ENCODE results near the gene PRND. TPM values are rescaled to one million over a fixed set of nuclear protein-coding genes. Genes with fewer than 3 reads are reported as not detected.
A peak's percentile ranks its signal among the peaks of the same experiment; 100 is the strongest.

Gene PRND
- total RNA-seq, 1 donor from 2014 or later = not detected

- Histone ChIP-seq H3K9me3 (no peaks in the 10 kb centered on the region), H3K36me3 (no peaks in the 10 kb centered on the region), H3K4me3 (no peak overlapping the region), H3K27me3 (no peaks in the 10 kb centered on the region), H3K4me1 (no peaks in the 10 kb centered on the region), H3K27ac (no peak overlapping the region)
- no peak for TF ChIP-seq CTCF (IDR thresholded peaks at IDR 0.05)
- intact Hi-C loops (cut with DNase I) = no loop called here
- DNase-seq (ENCODE audit: low spot score in 2 of 2) = no peak
These were observed 6.9 kb upstream of the PRND start for GRCh38 chr20:4714818-4715217.

- intact Hi-C loops (cut with DNase I) = no loop called here
These were observed 3.7 kb upstream of the PRND start for GRCh38 chr20:4717816-4718570.

GRCh38 chr20:4719190-4719589, 2.5 kb upstream of the PRND start:
- H3K4me1 ChIP-seq = no peaks in the 10 kb centered on the region
- H3K4me3 ChIP-seq = no peak overlapping the region
- no peaks in the 10 kb centered on the region for H3K36me3 ChIP-seq
- no peak for DNase-seq (ENCODE audit: low spot score in 2 of 2)
- no peak for TF ChIP-seq CTCF (IDR thresholded peaks at IDR 0.05)
- intact Hi-C loops (cut with DNase I) = no loop called here
- H3K9me3 ChIP-seq = no peaks in the 10 kb centered on the region
- no peak overlapping the region for H3K27ac ChIP-seq
- H3K27me3 ChIP-seq = no peaks in the 10 kb centered on the region

More at GRCh38 chr20:4717816-4718570, 3.7 kb upstream of the PRND start:
- Histone ChIP-seq H3K36me3 (no peaks in the 10 kb centered on the region), H3K4me1 (no peaks in the 10 kb centered on the region), H3K9me3 (no peaks in the 10 kb centered on the region), H3K27me3 (no peaks in the 10 kb centered on the region), H3K4me3 (no peak overlapping the region), H3K27ac (no peak overlapping the region)
- DNase-seq (ENCODE audit: low spot score in 2 of 2) = peak in 1 of 2 donors; percentile 31
- no peak for TF ChIP-seq CTCF (IDR thresholded peaks at IDR 0.05)

- intact Hi-C loops (cut with DNase I) = loop anchor here (1.0 kb wide), 1 partner anchor 113 kb away; no protein-coding TSS in a partner anchor
- no peaks in the 10 kb centered on the region for H3K36me3 ChIP-seq
- no peaks in the 10 kb centered on the region for H3K27me3 ChIP-seq
- H3K27ac ChIP-seq = no peak overlapping the region
- peak; percentile 71 to 83 (median 77) for TF ChIP-seq CTCF (IDR thresholded peaks at IDR 0.05)
- no peaks in the 10 kb centered on the region for H3K4me1 ChIP-seq
- peak; percentile 18 to 89 for DNase-seq (ENCODE audit: low spot score in 2 of 2)
- no peak overlapping the region for H3K4me3 ChIP-seq
- no peaks in the 10 kb centered on the region for H3K9me3 ChIP-seq
These were observed 1.4 kb upstream of the PRND start for GRCh38 chr20:4720041-4720976.

GRCh38 chr20:4720977-4721349, 746 bp upstream of the PRND start:
- H3K4me1 ChIP-seq = no peaks in the 10 kb centered on the region
- no peak overlapping the region for H3K27ac ChIP-seq
- H3K27me3 ChIP-seq = no peaks in the 10 kb centered on the region
- no peaks in the 10 kb centered on the region for H3K9me3 ChIP-seq
- no peaks in the 10 kb centered on the region for H3K36me3 ChIP-seq
- no peak overlapping the region for H3K4me3 ChIP-seq
- no peak for DNase-seq (ENCODE audit: low spot score in 2 of 2)
- intact Hi-C loops (cut with DNase I) = loop anchor here (1.0 kb wide), 1 partner anchor 114 kb away; no protein-coding TSS in a partner anchor
- no peak for TF ChIP-seq CTCF (IDR thresholded peaks at IDR 0.05)

All from ascending aorta (tissue), 2 donors.